GM21723 (cell line): ENCODE data around the gene EBI3.
"Not testable (repeated sequence)": the region's sequence is repeated elsewhere in the genome, so short reads cannot be mapped to it uniquely, and the experiment has no call there.

Experiments used
- ATAC-seq: cut with Tn5 transposase; IDR thresholded peaks from one replicate; pipeline ENCODE4 v1.9.1; 2021; ENCODE audit warnings: mild to moderate bottlenecking, moderate library complexity; ENCODE audit not compliant: unreplicated experiment

The EBI3 gene

DNA sequence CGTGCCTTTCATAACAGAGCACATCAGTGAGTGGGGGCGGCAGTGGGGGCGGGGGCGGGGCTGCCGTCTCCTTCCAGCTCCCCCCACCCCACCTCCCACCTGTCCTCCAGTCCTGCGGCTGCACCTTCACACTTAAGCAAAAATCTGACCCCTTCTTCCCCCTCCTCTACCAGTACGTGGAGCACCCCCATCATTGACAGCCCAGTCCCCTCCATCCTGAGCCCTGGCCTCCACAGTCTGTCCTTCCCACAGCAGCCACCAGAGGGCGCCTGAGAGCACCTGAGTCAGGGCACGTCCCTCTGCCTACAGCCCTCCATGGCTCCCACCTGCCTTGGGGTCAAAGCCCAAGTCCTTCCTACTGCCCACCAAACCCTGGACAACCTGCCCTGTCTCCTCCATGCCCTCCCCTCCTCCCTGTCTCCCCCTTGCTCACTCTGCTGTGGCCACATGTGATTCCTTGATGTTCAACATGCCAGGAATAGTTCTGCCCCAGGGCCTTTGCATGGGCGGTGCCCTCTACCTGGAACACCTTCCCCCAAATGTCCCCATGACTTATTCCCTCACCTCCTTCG is 4.0 kb downstream of the EBI3 start:
- no peak for ATAC-seq

DNA sequence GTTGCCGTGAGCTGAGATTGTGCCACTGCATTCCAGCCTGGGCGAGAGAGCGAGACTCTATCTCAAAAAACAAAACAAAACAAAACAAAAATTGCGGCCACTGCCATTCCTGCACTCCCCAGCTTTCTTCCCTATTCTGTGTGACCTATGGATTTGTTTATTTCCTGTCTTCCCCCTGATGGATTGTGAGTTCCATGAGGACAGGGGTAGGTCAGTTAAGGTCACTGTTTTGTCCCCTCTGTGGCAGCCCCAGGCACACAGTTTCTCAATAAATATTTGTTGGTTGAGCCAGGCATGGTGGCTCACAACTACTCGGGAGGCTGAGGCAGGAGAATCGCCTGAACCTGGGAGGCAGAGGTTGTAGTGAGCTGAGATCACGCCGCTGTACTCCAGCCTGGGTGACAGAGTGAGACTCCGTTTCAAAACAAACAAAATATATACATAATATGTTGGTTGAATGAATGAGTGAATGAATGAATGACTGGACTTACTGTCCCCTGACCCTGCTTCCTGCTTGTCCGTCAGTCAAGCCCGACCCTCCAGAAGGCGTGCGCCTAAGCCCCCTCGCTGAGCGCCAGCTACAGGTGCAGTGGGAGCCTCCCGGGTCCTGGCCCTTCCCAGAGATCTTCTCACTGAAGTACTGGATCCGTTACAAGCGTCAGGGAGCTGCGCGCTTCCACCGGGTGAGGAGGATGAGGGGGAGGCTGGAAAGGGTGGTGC is 5.0 kb downstream of the EBI3 start:
- no peak for ATAC-seq

DNA sequence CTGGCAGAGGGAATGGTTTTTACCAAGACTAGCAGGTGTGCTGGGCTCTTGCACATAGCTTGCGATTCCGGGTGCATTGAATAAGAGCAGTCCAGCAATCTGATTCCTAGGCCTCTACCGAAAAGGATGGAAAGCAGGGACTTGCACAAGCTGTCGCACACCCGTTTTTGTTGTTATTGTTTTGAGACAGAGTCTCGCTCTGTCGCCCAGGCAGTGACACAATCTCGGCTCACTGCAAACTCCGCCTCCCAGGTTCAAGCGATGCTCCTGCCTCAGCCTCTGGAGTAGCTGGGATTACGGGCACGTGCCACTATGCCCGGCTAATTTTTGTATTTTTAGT is 5.5 kb downstream of the EBI3 start:
- no peak for ATAC-seq

DNA sequence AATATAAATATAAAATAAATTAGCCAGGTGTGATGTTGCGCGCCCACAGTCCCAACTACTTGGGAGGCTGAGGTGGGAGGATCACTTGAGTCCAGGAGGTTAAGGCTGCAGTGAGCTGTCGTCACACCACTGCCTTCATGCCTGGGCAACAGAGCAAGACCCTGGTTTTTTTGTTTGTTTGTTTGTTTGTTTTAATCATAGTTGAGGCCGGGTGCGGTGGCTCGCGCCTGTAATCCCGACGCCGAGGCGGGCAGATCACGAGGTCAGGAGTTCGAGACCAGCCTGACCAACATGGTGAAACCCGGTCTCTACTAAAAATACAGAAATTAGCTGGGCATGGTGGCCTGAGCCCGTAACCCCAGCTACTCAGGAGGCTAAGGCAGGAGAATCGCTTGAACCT is 8.2 kb downstream of the EBI3 start:
- not testable (repeated sequence) for ATAC-seq

DNA sequence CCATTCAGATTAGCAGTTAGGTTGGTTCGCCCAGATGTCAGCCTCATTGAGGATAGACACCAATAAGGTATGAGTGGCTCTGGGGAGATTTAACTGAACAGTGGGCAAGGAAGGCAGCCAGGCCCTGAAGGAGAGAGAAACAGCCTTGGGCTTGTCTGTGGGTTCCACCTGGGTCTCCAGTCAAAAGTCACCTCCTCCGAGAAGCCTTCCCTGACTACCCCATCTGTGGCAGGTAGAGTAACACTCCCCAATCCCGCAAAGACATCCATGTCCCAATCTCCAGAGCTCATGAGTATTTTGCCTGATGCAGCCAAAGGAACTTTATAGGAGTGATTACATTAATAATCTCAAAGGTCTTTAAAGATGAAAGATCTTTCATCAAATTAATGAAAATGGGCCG is 9.5 kb downstream of the EBI3 start:
- no peak for ATAC-seq

DNA sequence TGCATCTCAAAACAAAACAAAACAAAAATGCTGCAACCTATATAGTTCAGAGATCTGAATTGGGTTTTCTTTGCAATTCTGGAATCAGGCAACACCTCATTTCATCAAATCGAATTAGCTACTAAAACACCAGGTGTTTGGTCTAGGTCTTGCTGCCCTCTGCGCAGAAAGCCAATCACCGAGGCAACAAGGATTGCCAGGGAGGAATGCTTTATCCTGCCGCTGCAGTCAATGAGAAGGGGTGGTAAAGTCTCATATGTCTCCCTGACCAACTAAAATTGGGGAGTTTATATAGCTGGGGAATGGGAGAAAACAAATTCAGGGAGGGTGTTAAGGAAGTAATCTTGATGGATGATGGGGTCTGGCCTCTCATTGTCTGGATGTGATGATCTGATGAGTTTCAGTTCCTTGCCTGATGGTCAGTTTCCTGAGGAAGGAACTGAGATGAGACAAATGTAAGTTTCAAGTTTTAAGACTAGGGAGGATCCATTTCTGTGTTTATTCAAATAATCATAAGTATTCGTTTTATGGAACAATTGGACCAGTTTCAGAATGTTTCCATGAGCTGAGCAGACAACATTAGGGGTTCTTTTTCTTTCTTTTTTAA is 12.6 kb downstream of the EBI3 start:
- ATAC-seq: no peak

DNA sequence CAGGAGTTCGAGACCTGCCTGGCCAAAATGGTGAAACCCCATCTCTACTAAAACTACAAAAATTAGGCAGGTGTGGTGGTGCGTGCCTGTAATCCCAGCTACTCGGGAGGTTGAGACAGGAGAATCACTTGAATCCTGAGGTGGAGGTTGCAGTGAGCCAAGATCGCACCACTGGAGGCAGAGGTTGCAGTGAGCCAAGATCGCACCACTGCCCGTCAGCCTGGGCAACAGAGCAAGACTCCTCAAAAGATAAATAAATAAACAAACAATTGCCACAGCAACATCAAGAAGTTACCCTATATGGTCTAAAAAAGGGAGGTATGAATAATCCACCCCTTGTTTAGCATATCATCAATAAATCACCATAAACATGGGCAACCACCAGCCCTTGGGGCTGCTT is 16.6 kb downstream of the EBI3 start:
- ATAC-seq: not testable (repeated sequence)

DNA sequence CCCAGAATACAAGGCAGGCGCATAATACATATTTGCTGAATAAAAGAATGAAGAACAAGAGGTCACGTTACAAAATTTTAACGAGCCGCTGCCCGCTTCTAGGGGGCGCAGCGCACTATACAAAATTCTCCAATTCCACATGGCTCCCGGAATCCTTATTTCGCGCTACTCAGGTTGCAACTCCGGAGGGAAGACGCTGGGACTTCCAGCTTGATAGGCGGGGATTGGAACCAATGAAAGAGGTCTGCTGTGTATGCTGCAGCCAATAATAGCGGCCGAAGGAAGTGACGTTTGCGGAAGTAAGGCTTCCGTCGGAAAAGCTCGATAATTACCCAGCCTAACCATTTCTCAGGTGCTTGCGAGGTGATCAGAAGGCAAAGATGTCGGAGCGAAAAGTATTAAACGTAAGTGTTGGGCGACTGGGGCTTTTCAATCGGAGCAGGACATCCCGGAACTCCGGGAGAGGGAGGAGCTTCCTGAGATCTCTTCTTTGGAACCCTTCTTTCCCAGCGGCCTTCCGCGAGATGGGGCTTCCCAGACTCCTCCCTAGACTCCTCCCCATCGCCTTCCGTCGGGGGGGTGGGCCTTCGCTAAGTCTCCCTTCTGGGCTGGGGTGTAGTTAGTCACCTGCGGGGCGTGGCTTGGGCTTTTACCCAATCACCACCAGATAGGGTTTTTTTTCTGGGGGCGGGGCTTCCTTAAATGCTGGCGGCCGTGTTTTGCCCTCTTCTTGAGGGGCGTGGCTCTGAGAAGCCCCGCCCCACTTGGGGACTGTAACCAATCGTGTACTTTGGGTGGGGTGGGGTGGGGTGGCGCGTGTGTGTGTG is 17.7 kb downstream of the EBI3 start, which contains the start of gene YJU2:
Gene YJU2, plus strand, starts transcription at position 314 of the 827 bp plus-strand sequence. Its CDS starts 67 bp downstream, at position 381.
- ATAC-seq: peak; percentile 78

DNA sequence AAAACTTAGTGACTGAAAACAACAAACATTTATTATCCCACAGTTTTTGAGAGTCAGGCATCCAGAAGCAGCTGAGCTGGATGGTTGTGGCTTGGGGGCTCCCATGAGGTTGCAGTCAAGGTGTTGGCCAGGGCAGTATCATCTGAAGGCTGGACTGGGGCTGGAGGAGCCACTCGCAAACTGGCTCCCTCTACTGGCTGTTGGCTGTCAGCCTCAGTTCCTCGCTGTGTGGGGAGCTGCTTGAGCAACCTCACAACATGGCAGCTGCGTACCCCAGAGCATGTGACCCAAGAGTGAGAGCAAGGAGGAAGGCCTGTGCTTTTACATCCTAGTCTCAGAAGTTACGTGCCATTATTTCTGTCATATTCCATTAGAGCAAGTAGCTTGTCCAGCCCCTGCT is 27.2 kb downstream of the EBI3 start:
- ATAC-seq: no peak

DNA sequence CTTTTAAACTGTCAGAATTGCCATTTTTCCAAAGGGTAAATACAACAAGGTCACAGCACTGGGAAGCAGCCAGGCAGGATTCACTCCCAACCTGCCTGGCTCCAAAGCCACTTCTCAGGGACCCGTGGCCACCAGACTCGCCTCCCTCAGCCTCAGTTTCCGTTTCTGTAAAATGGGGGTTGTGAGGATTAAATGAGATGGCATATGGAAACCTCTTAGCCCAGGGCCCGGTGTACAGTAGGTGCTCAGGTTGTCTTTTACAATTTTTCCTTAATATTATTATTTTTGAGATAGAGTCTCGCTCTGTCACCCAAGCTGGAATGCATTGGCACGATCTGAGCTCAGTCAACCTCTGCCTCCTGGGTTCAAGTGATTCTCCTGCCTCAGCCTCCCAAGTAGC is 27.7 kb downstream of the EBI3 start:
- ATAC-seq: no peak

DNA sequence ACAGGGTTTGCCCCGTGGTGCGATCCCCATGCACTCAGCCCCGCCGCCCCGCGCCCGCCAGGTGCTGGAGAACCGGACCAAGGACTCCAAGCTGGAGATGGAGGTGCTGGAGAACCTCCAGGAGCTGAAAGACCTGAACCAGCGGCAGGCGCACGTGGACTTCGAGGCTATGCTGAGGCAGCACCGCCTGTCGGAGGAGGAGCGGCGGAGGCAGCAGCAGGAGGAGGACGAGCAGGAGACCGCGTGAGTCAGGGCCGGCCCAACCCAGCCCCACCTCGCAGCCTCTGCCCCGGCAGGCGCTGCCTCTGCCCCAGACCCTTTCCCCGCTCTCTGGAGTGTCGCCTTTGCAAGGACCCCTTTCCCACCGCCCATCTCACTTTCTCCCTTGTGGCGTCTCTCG is 28.9 kb downstream of the EBI3 start:
- ATAC-seq: no peak

DNA sequence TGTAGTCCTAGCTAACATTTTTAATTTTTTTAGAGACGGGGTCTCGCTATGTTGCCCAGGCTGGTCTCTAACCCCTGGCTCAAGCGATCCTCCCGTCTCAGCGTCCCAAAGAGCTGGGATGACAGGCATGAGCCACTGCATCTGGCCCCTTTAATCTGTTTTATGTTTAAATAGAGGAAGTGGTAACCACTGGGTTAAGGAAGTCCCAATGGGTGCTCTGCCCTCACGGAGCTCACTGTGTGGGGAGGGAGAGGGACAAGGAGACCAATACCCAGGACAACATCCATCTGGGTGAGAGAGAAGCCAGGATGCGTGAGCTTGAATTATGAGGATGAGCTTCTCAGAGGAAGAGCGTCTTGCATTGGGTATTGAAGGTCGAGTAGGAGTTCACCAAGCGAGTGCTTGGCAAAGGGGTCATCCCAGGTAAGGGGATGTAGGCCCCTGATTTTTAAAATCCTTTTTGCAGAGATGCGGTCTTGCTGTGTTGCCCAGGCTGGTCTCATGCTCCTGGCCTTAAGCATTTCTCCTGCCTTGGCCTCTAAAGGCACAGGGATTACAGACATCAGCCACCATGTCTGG is 31.4 kb downstream of the EBI3 start:
- ATAC-seq: no peak

DNA sequence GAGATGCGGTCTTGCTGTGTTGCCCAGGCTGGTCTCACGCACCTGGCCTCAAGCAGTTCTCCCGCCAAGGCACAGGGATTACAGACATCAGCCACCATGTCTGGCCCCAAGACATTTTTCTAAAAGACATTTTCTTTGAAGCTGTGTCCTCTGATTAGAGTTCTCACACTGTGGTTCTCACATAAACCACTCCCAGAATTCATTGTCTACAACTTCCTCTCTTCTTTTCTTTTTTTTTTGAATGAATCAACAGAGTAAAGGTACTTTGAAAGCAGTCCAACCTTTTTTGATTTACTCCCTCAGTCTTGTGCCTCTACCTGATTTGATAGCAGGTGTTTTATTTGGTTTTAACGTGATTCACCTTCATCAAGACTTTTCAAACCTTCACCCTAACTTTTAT is 35.5 kb downstream of the EBI3 start:
- no peak for ATAC-seq

DNA sequence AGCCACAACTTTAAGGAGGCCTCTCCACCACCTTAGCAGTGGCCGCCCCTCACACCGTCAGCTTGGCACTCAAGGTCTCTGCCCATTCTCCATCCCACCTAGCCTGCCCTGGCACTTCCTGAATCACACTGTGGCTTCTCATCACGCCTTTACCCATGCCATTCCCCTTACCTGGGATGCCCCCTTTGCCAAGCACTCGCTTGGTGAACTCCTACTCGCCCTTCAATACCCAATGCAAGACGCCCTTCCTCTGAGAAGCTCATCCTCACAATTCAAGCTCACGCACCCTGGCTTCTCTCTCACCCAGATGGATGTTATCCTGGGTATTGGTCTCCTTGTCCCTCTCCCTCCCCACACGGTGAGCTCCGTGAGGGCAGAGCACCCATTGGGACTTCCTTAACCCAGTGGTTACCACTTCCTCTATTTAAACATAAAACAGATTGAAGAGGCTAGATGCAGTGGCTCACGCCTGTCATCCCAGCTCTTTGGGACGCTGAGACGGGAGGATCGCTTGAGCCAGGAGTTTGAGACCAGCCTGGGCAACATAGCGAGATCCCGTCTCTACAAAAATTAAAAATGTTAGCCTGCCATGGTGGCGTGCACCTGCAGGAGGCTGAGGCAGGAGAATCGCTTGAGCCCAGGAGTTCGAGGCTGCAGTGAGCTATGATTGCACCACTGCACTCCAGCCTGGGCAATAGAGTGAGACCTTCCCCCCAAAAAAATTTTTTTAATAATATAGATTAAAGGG is 37.1 kb downstream of the EBI3 start:
- no peak for ATAC-seq

DNA sequence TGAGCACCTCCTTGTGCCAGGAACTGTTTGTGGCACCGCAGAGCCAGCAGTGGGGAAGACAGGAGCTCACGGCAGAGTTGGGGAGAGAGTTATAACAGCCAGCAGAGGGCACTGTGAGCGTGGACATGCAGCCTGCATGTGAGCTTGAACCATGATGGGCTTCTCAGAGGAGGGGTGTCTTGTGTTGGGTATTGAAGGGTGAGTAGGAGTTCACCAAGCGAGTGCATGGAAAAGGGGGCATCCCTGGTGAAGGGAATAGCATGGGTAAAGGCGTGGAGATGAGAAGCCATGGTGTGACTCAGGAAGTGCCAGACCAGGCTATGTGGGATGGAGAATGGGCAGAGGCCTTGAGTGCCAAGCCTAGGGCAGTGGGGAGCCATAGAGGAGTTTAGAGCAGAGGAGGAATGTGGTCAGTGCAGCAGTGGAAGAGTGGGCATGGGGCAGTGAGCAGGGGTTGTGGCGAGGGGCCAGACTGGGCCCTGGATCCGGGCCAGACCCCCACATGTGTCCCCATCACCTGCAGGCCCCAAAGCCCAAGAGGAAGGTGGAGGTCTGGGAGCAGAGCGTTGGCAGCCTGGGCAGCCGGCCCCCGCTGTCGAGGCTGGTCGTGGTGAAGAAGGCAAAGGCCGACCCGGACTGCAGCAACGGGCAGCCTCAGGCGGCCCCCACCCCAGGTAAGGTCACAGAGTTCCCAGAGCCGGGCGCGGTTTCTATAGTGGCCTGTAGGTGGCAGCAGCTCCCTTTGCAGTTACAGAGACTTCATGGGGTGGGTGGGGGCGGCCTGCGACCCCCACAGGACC is 38.0 kb downstream of the EBI3 start:
- ATAC-seq: no peak

DNA sequence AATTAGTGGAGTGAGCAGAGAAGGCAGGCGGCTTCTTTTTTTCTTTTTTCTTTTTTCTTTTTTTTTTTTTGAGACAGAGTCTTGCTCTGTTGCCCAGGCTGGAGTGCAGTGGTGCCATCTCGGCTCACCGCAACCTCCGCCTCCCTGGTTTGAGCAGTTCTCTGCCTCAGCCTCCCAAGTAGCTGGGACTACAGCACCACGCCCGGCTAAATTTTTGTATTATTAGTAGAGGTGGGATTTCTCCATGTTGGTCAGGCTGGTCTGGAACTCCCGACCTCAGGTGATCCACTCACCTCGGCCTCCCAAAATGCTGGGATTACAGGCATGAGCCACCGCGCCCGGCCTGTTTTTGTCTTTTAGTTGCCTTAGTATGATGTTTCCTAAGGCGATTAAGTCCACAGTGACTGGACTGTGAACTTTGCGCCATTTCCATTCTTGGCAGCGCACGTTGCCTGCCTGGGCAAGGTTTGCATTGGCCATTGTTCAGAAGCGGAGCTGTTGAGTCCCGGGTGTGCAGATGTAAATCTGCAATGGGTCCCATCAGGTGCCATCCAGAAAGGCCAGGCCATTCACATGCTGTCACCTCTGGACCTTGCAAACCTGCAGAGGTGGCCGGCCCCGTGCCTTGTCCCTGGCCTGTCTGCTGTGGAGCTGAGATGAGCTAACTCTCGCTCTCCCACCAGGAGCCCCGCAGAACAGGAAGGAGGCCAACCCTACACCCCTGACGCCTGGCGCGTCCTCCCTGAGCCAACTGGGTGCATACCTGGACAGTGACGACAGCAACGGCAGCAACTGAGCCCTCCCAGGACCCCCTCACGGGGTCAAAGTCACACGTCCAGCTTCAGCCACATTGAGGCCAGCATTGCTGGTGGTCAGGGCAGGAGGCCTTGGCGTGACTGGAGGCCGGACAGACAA is 38.8 kb downstream of the EBI3 start:
- no peak for ATAC-seq

DNA sequence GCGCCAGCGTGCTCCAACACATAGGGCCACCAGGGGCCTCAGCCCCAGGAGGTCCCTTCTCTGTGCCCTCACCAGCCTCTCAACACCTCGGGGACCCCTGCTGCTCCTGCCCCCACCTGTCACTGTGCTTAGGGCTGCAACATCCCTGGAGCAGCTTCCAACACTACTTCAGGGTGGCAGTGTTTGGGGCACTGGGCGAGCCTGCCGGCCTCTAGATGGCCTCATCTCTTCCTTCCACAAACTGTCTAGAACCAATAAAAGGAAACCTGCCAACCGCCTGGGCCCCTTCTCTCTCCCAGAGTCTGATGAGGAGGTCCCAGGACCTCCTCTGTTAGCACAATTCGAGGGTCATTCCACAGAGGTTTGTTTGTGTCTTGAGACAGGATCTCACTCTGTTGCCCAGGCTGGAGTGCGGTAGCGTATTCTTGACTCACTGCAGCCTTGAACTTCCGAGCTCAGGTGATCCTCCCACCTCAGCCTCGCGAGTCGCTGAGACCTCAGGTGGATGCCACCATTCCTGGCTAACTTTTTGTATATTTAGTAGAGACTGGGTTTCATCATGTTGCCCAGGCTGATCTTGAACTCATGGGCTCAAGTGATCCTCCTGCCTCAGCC is 39.6 kb downstream of the EBI3 start:
- ATAC-seq: no peak

DNA sequence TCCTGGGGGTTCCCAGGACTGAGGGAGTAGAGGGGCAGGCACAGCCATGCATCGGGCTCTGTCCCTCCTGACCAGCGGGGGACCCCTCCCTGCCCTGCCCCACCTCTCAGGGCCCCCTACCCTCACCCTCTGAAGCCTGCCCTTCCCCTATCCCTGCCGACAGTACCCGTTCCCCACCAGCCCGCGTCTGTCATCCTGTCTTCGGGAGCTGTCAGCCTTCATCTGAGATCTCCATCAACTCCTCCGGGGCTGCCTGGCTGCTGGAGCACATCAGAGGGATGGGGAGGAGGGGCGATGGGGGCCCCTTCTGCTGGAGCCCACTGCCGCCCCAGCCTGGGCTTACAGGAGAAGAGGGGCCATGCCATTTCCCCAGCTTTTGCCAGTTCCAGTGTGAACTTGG is 43.6 kb downstream of the EBI3 start:
- no peak for ATAC-seq
